ENCODE measurements around the gene VSIG4. TPM values are rescaled to one million over a fixed set of nuclear protein-coding genes. Genes with fewer than 3 reads are reported as not detected.
A peak's percentile ranks its signal among the peaks of the same experiment; 100 is the strongest.

The VSIG4 gene
- total and polyA plus RNA-seq, 10 of the 15 experiments (the other 5 are each of a cell fraction or from before 2014, with no cell fraction given) = 0.05 to 0.36 TPM; not detected in 8

DNA sequence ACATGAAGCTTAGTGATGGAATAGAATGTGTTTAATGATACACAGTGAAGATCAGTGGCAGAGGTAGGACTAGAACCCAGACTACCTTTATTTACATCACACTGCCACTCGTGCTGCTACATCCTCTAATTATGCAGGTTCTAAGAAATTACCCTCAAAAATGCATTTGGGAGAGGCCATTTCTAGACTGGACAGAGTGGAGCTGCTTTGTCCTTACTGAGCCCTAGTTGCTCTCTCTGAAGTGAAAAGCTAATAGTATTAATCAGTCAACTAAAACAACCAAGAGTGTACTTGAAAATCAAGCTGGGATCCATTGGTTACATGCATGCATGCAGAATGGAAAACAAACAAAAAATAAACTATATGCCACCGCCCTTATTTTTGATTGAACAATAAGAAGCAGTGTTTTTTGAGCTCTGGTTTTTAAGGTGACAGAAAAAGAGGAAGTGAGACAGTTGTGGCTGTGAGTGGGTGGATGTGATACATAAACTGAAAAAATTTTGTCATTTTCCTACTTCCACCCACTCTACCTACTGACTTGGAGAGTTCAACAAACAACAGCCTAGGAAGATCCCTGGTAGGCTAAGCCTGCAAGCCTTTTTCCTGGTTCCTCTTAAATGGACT is 6.8 kb upstream of the VSIG4 start (continued):
- TF ChIP-seq, protein P1, sequence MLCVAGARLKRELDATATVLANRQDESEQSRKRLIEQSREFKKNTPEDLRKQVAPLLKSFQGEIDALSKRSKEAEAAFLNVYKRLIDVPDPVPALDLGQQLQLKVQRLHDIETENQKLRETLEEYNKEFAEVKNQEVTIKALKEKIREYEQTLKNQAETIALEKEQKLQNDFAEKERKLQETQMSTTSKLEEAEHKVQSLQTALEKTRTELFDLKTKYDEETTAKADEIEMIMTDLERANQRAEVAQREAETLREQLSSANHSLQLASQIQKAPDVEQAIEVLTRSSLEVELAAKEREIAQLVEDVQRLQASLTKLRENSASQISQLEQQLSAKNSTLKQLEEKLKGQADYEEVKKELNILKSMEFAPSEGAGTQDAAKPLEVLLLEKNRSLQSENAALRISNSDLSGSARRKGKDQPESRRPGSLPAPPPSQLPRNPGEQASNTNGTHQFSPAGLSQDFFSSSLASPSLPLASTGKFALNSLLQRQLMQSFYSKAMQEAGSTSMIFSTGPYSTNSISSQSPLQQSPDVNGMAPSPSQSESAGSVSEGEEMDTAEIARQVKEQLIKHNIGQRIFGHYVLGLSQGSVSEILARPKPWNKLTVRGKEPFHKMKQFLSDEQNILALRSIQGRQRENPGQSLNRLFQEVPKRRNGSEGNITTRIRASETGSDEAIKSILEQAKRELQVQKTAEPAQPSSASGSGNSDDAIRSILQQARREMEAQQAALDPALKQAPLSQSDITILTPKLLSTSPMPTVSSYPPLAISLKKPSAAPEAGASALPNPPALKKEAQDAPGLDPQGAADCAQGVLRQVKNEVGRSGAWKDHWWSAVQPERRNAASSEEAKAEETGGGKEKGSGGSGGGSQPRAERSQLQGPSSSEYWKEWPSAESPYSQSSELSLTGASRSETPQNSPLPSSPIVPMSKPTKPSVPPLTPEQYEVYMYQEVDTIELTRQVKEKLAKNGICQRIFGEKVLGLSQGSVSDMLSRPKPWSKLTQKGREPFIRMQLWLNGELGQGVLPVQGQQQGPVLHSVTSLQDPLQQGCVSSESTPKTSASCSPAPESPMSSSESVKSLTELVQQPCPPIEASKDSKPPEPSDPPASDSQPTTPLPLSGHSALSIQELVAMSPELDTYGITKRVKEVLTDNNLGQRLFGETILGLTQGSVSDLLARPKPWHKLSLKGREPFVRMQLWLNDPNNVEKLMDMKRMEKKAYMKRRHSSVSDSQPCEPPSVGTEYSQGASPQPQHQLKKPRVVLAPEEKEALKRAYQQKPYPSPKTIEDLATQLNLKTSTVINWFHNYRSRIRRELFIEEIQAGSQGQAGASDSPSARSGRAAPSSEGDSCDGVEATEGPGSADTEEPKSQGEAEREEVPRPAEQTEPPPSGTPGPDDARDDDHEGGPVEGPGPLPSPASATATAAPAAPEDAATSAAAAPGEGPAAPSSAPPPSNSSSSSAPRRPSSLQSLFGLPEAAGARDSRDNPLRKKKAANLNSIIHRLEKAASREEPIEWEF (IDR thresholded peaks at IDR 0.05; ENCODE audit: insufficient replicate concordance, low read depth, low read length) = peak; percentile 24
- TF ChIP-seq CHD4 (IDR thresholded peaks at IDR 0.05) = no peak
- TF ChIP-seq ZSCAN29 (IDR thresholded peaks at IDR 0.05) = 0 out of 2 replicates have a peak, but pooled peaks have one; percentile 32
- TF ChIP-seq SMC3 (IDR thresholded peaks at IDR 0.05; ENCODE audit: borderline replicate concordance, low read length) = no peak
- no peak for TF ChIP-seq HDGF (IDR thresholded peaks at IDR 0.05)
- TF ChIP-seq NFXL1 (IDR thresholded peaks at IDR 0.05; ENCODE audit: borderline replicate concordance) = no peak
- no peak for TF ChIP-seq RELA (IDR thresholded peaks at IDR 0.05; ENCODE audit: borderline replicate concordance, partially characterized antibody)
- TF ChIP-seq LARP7 (IDR thresholded peaks at IDR 0.05) = no peak
- TF ChIP-seq ZNF274 (IDR thresholded peaks at IDR 0.05; ENCODE audit: insufficient read depth, insufficient read length) = no peak
- peak; percentile 98 for TF ChIP-seq RUNX3 (IDR thresholded peaks at IDR 0.05; ENCODE audit: low read length)
- TF ChIP-seq, protein P2, sequence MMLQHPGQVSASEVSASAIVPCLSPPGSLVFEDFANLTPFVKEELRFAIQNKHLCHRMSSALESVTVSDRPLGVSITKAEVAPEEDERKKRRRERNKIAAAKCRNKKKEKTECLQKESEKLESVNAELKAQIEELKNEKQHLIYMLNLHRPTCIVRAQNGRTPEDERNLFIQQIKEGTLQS (IDR thresholded peaks at IDR 0.05; ENCODE audit: borderline replicate concordance, extremely low read depth, low read depth, low read length) = no peak
- TF ChIP-seq, protein P3, sequence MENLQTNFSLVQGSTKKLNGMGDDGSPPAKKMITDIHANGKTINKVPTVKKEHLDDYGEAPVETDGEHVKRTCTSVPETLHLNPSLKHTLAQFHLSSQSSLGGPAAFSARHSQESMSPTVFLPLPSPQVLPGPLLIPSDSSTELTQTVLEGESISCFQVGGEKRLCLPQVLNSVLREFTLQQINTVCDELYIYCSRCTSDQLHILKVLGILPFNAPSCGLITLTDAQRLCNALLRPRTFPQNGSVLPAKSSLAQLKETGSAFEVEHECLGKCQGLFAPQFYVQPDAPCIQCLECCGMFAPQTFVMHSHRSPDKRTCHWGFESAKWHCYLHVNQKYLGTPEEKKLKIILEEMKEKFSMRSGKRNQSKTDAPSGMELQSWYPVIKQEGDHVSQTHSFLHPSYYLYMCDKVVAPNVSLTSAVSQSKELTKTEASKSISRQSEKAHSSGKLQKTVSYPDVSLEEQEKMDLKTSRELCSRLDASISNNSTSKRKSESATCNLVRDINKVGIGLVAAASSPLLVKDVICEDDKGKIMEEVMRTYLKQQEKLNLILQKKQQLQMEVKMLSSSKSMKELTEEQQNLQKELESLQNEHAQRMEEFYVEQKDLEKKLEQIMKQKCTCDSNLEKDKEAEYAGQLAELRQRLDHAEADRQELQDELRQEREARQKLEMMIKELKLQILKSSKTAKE (IDR thresholded peaks at IDR 0.05; ENCODE audit: low read depth, poor library complexity, severe bottlenecking) = peak; percentile 83
- TF ChIP-seq ZNF622 (IDR thresholded peaks at IDR 0.05) = no peak
- TF ChIP-seq CBX5 (IDR thresholded peaks at IDR 0.05; ENCODE audit: low read depth) = peak; percentile 72; the same call in 1 of the 2 replicates
- TF ChIP-seq, protein P4, sequence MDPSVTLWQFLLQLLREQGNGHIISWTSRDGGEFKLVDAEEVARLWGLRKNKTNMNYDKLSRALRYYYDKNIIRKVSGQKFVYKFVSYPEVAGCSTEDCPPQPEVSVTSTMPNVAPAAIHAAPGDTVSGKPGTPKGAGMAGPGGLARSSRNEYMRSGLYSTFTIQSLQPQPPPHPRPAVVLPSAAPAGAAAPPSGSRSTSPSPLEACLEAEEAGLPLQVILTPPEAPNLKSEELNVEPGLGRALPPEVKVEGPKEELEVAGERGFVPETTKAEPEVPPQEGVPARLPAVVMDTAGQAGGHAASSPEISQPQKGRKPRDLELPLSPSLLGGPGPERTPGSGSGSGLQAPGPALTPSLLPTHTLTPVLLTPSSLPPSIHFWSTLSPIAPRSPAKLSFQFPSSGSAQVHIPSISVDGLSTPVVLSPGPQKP (IDR thresholded peaks at IDR 0.05; ENCODE audit: low read depth, low read length) = no peak
- TF ChIP-seq, protein P5, sequence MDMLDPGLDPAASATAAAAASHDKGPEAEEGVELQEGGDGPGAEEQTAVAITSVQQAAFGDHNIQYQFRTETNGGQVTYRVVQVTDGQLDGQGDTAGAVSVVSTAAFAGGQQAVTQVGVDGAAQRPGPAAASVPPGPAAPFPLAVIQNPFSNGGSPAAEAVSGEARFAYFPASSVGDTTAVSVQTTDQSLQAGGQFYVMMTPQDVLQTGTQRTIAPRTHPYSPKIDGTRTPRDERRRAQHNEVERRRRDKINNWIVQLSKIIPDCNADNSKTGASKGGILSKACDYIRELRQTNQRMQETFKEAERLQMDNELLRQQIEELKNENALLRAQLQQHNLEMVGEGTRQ (IDR thresholded peaks at IDR 0.05; ENCODE audit: borderline replicate concordance, low read depth, low read length) = no peak
- TF ChIP-seq, protein P6, sequence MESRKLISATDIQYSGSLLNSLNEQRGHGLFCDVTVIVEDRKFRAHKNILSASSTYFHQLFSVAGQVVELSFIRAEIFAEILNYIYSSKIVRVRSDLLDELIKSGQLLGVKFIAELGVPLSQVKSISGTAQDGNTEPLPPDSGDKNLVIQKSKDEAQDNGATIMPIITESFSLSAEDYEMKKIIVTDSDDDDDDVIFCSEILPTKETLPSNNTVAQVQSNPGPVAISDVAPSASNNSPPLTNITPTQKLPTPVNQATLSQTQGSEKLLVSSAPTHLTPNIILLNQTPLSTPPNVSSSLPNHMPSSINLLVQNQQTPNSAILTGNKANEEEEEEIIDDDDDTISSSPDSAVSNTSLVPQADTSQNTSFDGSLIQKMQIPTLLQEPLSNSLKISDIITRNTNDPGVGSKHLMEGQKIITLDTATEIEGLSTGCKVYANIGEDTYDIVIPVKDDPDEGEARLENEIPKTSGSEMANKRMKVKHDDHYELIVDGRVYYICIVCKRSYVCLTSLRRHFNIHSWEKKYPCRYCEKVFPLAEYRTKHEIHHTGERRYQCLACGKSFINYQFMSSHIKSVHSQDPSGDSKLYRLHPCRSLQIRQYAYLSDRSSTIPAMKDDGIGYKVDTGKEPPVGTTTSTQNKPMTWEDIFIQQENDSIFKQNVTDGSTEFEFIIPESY (IDR thresholded peaks at IDR 0.05) = no peak
- TF ChIP-seq CHD1 (IDR thresholded peaks at IDR 0.05; ENCODE audit: low read depth, low read length) = no peak
- no peak for TF ChIP-seq NFYA (IDR thresholded peaks at IDR 0.05; ENCODE audit: borderline replicate concordance, low read depth, low read length)

Data from GM12878 (cell line).